Posterior vena cava (tissue), 2 donors: Measurements from ENCODE around the gene RAP1B. TPM values are rescaled to one million over a fixed set of nuclear protein-coding genes. Genes with fewer than 3 reads are reported as not detected.

Experiments used
- DNase-seq: peaks from one replicate; pipeline ENCODE4 v3.0.0-alpha.2; 2020; ENCODE audit warnings: low spot score
- intact Hi-C, 2 donors: fragments of 100-400 bp; cut with DNase I; formaldehyde crosslinking; loops; one replicate each; pipeline versions ENCODE4 v1.14.1 to v1.14.2; 2022 to 2023
- total RNA-seq, 2 donors: library from RNA; stranded (reverse); fragmentation: NEBNext Ultra II Directional; extraction: Animal tissue kit (Norgen Biotek cat#: 25700); gene quantifications; one replicate each; pipeline ENCODE4 v1.2.1, GENCODE V29; 2021
- donor health status: DM: yes; HTN: yes; CAD: no.
- donor health status: DM: yes; HTN: yes; CAD: no.

The RAP1B gene
- total RNA-seq, 2 donors from 2014 or later, result 167 to 192 TPM

DNA sequence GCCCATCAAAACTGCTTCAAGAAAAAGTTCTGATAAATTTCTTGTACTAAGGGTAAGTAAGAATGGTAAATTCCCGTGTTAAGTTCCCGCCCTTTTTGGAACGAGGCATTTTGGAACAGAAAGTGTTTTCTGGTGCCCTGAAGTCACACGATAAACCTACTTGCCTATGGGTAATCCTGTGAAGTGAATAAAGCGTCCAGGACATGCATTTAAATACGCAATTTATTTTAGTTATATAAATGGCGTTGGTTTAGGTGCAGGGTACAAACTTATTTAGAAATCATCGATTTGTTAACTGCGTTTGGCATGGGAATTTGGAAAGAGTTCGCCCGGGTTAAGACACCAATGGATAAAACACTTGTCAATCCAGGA lies 715 bp upstream of the RAP1B start:
- intact Hi-C loops, result no loop called here
- no peak for DNase-seq

- intact Hi-C loops, result no loop called here
- peak; percentile 89 for DNase-seq
Observed at GRCh38 chr12:68611094-68611805, 551 bp downstream of the RAP1B start.

DNA sequence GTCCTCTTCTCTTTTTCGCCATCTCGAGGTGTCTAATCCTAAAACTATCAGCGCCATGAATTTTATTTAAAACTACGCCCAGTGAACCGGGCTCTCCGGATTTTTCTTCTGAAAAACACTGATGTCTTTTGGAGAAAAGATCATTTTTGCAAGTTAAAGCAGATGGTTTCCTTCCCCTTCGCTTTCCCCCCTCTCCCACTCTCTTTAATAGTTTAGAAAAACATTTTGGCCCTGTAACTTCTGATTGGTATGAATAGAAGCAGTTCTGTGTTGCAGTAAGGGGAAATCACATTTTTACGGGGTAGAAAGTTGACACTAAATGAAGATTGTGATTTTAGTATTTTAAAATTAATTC lies 1.1 kb downstream of the RAP1B start:
- no peak for DNase-seq
- intact Hi-C loops, result no loop called here

GRCh38 chr12:68612202-68612601 lies 1.5 kb downstream of the RAP1B start:
- no peak for DNase-seq
- intact Hi-C loops, result no loop called here

DNA sequence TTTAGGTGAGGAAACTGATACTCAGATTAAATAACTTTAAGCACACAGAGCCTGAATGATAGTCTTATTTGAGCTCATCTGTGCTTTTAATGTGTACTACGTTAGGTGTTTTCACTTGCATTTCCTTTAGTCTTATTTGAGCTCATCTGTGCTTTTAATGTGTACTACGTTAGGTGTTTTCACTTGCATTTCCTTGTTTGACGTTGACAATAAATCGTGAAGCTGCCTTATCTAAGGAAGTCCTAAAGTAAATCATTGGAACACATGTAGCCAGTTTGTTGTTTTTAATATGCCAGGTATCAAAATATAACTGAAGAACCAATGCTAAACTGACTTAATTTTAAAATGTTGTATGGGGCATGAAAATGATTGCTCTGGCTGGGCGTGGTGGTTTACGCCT lies 2.0 kb downstream of the RAP1B start:
- intact Hi-C loops, result no loop called here
- no peak for DNase-seq

DNA sequence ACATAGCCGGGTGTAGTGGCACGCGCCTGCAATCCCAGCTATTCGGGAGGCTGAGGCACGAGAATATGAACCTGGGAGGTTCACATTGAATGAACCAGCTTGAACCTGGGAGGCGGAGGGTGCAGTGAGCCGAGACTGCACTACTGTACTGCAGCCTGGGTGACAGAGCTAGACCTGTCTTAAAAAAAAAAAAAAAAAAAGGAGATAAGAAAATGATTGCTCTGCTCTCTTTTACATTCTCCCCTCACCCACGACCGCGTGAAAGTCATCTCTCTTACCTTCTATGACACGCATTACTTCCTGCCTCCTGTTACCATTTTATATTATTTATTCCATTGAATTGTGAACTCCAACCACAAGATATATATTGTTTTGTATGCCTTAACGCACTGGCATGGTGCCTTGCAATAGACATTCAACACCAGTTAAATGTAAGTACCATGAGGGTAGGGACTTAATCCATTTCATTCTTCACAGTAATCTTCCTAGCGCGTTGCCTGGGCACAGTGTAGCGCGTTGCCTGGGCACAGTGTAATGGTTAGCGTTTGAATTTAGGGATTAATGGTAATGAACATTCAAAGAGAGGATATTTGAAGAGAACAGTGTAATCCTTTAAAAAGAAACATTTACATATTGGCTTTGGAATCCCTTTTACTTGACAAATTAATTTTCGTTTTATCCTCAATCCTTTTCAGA lies 2.7 kb downstream of the RAP1B start:
- intact Hi-C loops, result no loop called here

GRCh38 chr12:68614105-68614679 lies 3.5 kb downstream of the RAP1B start:
- intact Hi-C loops, result no loop called here
- DNase-seq, result no peak

More for the DNA sequence above, 2.7 kb downstream of the RAP1B start:
- DNase-seq, result no peak

GRCh38 chr12:68614769-68615168 lies 4.1 kb downstream of the RAP1B start:
- intact Hi-C loops, result no loop called here
- DNase-seq, result no peak

GRCh38 chr12:68617160-68617926 lies 6.6 kb downstream of the RAP1B start:
- intact Hi-C loops, result loop anchor here in 1 of 2 donors (2.0 kb wide), 1 partner anchor 69 kb away; the partner anchor contains the start of gene NUP107

DNA sequence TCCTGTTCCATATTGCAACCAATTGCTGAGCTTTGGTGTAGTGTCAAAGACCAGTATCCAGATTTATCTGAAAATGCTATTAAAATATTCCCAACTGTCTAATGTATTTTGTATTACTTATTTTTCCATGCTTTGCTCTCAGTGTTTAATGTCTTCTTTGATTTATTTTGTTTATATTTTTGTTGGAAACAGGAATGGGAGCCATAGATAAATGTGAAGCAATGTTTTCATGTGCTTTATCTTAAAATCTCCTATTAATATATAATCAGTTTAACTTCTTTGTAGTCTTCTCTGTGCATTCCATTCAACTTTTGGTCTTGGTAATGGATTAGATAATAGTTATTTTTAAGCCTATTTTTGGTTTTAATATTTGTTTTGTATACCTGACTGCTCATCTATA lies 8.8 kb downstream of the RAP1B start:
- no peak for DNase-seq
- intact Hi-C loops, result no loop called here

More at GRCh38 chr12:68617160-68617926, 6.6 kb downstream of the RAP1B start:
- DNase-seq, result no peak

- DNase-seq, result no peak
- intact Hi-C loops, result no loop called here
Observed at GRCh38 chr12:68620519-68621471, 10.1 kb downstream of the RAP1B start.

GRCh38 chr12:68621472-68622081 lies 10.9 kb downstream of the RAP1B start:
- no peak for DNase-seq
- intact Hi-C loops, result no loop called here

DNA sequence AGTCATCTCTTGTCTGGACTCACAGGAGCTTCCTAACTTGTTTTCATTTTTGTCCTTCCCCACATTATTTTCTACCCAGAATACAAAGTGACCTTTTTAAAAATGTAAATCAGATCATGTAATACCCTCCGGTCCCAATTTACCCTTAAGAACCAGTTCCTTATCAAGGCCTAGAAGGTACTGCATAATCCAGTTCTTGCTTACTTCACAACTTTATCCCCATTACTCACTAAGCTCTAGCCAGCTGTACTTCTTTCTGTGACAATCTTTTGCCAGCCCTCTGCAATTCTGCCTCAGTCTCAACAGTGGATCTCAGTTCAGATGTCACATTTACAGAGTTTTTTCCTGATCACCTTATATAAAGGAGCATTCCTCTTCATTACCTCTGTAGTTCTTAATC lies 11.6 kb downstream of the RAP1B start:
- no peak for DNase-seq
- intact Hi-C loops, result no loop called here

DNA sequence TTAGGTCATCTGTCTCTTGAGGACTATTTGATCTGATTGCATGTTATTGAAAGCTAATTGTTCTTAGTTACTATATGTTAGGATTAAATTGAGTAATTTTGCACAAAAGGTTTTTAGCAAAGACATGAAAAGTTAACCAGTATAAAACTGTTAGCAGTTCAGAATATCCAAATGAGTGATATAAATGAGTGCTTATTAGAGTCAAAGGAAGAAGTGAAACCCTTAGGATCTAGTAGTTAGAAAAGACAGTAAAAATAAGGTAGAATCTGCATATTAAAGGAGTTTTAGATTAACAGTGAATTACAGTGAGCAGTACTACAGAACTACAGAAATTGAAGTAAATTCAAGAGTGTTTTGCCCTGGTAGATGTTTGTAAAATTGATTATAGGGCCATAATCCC lies 12.4 kb downstream of the RAP1B start:
- intact Hi-C loops, result no loop called here
- no peak for DNase-seq

GRCh38 chr12:68623984-68624383 lies 13.3 kb downstream of the RAP1B start:
- DNase-seq, result no peak
- intact Hi-C loops, result no loop called here

- intact Hi-C loops, result no loop called here
- no peak for DNase-seq
Observed at GRCh38 chr12:68624933-68625332, 14.2 kb downstream of the RAP1B start.

DNA sequence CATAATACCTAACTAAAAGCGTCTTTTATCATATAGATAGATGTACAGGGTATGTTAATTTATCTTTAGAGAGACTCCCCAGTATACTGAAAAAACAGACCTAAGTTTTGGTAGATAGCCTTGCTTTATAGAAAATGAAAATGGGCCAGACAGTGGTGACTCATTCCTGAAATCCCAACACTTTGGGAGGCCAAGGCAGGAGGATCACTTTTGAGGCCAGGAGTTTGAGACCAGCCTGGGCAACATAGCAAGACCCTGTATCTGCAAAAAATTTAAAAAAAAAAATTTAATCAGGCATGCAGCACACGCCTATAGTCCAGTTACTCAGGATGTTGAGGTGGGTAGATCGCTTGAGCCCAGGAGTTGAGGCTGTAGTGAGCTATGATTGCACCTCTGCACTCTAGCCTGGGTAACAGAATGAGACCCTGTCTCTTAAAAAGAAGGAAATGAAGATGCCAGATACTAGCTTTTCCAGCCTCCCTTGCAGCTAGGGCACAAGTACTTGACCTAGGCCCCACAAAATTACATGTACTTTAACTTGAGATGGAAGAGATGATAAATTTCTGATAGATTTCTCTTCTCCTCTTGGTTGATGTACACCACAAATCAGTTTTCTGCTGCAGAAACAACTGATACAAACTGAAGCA lies 17.1 kb downstream of the RAP1B start:
- intact Hi-C loops, result no loop called here
- no peak for DNase-seq

DNA sequence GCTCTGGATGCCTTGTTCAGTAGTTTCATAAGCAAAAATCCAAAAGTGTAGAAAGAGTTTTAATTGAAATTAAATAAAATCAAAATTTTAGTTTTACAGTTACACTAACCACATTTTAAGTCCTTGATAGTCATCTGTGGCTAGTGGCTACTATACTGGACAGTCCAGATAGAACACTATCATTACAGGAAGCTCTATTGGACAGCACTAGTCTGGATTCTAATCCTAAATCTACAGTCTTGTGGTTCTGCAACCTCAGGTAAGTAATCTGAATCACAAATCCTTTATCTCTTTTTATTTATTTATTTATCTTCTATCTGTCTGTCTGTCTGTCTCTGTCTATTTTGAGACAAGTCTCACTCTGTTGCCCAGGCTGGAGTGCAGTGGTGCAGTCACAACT lies 18.0 kb downstream of the RAP1B start:
- intact Hi-C loops, result no loop called here
- no peak for DNase-seq
